ENCODE measurements around the gene MYO18B. TPM values are rescaled to one million over a fixed set of nuclear protein-coding genes. Genes with fewer than 3 reads are reported as not detected.
A peak's percentile ranks its signal among the peaks of the same experiment; 100 is the strongest.

MYO18B gene
- total RNA-seq, 1 donor from 2014 or later = not detected

- DNase-seq (ENCODE audit: low read depth) (no peak), FAIRE-seq (peak; percentile 79)
- Histone ChIP-seq H3K36me3 (ENCODE audit: control insufficient read depth, insufficient read depth, low read length) (no peaks in the 10 kb centered on the region), H3K4me3 (ENCODE audit: low read depth, low read length) (no peak overlapping the region), H3K27me3 (ENCODE audit: control insufficient read depth, insufficient read depth, low read length) (no peaks in the 10 kb centered on the region)
- TF ChIP-seq, protein P1, sequence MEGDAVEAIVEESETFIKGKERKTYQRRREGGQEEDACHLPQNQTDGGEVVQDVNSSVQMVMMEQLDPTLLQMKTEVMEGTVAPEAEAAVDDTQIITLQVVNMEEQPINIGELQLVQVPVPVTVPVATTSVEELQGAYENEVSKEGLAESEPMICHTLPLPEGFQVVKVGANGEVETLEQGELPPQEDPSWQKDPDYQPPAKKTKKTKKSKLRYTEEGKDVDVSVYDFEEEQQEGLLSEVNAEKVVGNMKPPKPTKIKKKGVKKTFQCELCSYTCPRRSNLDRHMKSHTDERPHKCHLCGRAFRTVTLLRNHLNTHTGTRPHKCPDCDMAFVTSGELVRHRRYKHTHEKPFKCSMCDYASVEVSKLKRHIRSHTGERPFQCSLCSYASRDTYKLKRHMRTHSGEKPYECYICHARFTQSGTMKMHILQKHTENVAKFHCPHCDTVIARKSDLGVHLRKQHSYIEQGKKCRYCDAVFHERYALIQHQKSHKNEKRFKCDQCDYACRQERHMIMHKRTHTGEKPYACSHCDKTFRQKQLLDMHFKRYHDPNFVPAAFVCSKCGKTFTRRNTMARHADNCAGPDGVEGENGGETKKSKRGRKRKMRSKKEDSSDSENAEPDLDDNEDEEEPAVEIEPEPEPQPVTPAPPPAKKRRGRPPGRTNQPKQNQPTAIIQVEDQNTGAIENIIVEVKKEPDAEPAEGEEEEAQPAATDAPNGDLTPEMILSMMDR (IDR thresholded peaks at IDR 0.05; ENCODE audit: insufficient read depth, low read length, severe bottlenecking) = no peak
These were observed 82.9 kb downstream of the MYO18B start for GRCh38 chr22:25824828-25825423.

- Histone ChIP-seq H3K27me3 (ENCODE audit: control insufficient read depth, insufficient read depth, low read length) (no peaks in the 10 kb centered on the region), H3K4me3 (ENCODE audit: low read depth, low read length) (no peak overlapping the region), H3K36me3 (ENCODE audit: control insufficient read depth, insufficient read depth, low read length) (no peaks in the 10 kb centered on the region)
- DNase-seq (ENCODE audit: low read depth) (no peak), FAIRE-seq (no peak)
- TF ChIP-seq, protein P1 (IDR thresholded peaks at IDR 0.05; ENCODE audit: insufficient read depth, low read length, severe bottlenecking) = no peak
These were observed 85.4 kb downstream of the MYO18B start for GRCh38 chr22:25827415-25827814.

DNA sequence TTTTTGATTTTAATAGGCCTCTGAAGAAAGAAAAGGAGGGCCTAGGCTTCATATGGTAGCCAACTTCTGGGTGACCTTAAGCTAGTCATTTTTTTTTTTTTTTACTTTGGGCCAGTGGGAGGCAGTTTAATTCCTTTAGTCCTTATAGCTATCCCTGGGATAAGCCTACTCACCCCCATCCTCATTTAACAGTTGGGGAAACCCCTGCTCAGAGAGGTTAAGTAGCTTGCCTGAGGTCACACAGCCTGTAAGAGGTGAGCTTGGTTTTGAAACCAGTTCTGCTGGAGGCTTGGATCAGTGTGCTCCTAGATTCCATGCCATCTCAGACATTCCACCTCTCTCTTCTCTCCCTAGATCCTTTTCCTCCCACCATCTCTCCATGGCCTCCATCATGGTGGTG lies 86.4 kb downstream of the MYO18B start:
- TF ChIP-seq, protein P1 (IDR thresholded peaks at IDR 0.05; ENCODE audit: insufficient read depth, low read length, severe bottlenecking) = no peak

GRCh38 chr22:25829237-25829636 lies 87.2 kb downstream of the MYO18B start:
- Histone ChIP-seq H3K27me3 (ENCODE audit: control insufficient read depth, insufficient read depth, low read length) (no peaks in the 10 kb centered on the region), H3K36me3 (ENCODE audit: control insufficient read depth, insufficient read depth, low read length) (no peaks in the 10 kb centered on the region), H3K4me3 (ENCODE audit: low read depth, low read length) (no peak overlapping the region)
- FAIRE-seq = no peak
- TF ChIP-seq, protein P1 (IDR thresholded peaks at IDR 0.05; ENCODE audit: insufficient read depth, low read length, severe bottlenecking) = no peak
- DNase-seq (ENCODE audit: low read depth) = peak; percentile 44

More for the DNA sequence above, 86.4 kb downstream of the MYO18B start:
- no peak for DNase-seq (ENCODE audit: low read depth)
- H3K4me3 ChIP-seq (ENCODE audit: low read depth, low read length) = no peak overlapping the region
- no peaks in the 10 kb centered on the region for H3K27me3 ChIP-seq (ENCODE audit: control insufficient read depth, insufficient read depth, low read length)
- H3K36me3 ChIP-seq (ENCODE audit: control insufficient read depth, insufficient read depth, low read length) = no peaks in the 10 kb centered on the region
- no peak for FAIRE-seq

GRCh38 chr22:25829808-25830777 lies 88.1 kb downstream of the MYO18B start:
- Histone ChIP-seq H3K27me3 (ENCODE audit: control insufficient read depth, insufficient read depth, low read length) (no peaks in the 10 kb centered on the region), H3K4me3 (ENCODE audit: low read depth, low read length) (no peak overlapping the region), H3K36me3 (ENCODE audit: control insufficient read depth, insufficient read depth, low read length) (no peaks in the 10 kb centered on the region)
- FAIRE-seq (no peak), DNase-seq (ENCODE audit: low read depth) (no peak)
- TF ChIP-seq, protein P1 (IDR thresholded peaks at IDR 0.05; ENCODE audit: insufficient read depth, low read length, severe bottlenecking) = no peak

Data from bronchial epithelial cell (primary cell).